Keratinocyte (primary cell): Measurements from ENCODE around the gene SSTR5.

Experiments used
- EZH2 ChIP-seq: IDR thresholded peaks from one replicate; pipeline ENCODE4 v1.6.1; 2012; ENCODE audit warnings: inconsistent platforms, mild to moderate bottlenecking, low read length, moderate library complexity
- TF ChIP-seq, protein P1 (sequence below), 3 experiments: IDR thresholded peaks in 1 of 3; conservative IDR thresholded peaks in 1 of 3; optimal IDR thresholded peaks in 1 of 3; 2 replicates in 2 of 3; 3 replicates in 1 of 3; pipeline versions ENCODE3 to v1.5.1; 2011; ENCODE audit warnings: low read length in 3 of 3, mild to moderate bottlenecking in 3 of 3, moderate library complexity in 2 of 3, control low read depth in 1 of 3, inconsistent platforms in 1 of 3; ENCODE audit not compliant: insufficient read depth in 2 of 3; ENCODE audit errors: extremely low read depth in 1 of 3

DNA sequence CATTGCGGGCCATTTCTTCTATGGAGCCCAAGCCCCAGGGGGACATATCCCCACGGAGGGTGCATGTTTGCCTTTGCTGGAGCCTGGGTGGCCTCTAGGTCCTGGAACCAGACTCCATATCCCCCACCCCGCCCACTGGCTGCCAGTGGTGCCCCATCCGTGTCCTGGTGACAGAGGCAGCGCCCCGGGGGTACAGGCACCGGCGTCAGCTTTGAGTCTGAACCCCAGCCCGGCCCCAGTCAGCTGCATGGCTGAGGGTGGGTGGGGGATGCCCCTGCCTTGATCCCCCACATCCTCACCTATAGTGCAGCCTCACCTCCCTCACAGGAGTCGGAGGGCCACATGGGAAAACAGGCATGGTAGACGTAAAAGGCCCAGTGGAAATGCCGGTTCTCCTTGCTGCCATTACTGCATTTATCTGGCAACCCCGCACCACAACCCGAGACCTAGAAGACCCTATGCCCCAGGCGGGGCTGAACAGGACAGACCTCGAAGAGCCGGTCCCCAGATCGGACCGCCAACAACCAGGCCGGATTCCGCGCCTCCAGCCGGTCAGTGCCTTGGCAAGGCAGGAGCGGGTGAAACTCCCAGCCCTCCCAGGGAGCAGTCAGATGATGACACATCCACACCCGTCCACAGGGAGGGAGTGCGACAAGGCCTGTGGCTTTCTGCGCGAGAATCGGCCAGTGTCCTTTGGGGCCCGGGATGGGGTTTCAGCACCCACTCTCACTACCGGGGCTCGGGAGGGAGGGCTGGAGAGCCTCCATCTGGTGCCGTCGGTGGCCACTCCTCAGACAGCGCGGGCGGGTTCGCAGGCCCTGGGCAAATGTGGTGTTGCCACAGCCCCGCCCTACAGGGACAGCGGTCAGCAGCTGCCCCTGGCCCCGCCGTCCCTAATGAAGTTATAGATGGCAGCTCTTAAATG lies 11.9 kb upstream of the SSTR5 start:
- TF ChIP-seq, protein P1, sequence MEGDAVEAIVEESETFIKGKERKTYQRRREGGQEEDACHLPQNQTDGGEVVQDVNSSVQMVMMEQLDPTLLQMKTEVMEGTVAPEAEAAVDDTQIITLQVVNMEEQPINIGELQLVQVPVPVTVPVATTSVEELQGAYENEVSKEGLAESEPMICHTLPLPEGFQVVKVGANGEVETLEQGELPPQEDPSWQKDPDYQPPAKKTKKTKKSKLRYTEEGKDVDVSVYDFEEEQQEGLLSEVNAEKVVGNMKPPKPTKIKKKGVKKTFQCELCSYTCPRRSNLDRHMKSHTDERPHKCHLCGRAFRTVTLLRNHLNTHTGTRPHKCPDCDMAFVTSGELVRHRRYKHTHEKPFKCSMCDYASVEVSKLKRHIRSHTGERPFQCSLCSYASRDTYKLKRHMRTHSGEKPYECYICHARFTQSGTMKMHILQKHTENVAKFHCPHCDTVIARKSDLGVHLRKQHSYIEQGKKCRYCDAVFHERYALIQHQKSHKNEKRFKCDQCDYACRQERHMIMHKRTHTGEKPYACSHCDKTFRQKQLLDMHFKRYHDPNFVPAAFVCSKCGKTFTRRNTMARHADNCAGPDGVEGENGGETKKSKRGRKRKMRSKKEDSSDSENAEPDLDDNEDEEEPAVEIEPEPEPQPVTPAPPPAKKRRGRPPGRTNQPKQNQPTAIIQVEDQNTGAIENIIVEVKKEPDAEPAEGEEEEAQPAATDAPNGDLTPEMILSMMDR (optimal IDR thresholded peaks at IDR 0.05 in 1 of 3, IDR thresholded peaks at IDR 0.05 in 1 of 3, conservative IDR thresholded peaks at IDR 0.05 in 1 of 3; ENCODE audit: extremely low read depth in 1 of 3, insufficient read depth in 2 of 3, low read length in 3 of 3) = no peak
- TF ChIP-seq EZH2 = no peak
